HG03342 (cell line): ENCODE data around the gene SDC1.

Experiments
- ATAC-seq: cut with Tn5 transposase; IDR thresholded peaks from one replicate; pipeline ENCODE4 v1.9.1; 2021; ENCODE audit warnings: mild to moderate bottlenecking, moderate library complexity; ENCODE audit not compliant: unreplicated experiment

The SDC1 gene

DNA sequence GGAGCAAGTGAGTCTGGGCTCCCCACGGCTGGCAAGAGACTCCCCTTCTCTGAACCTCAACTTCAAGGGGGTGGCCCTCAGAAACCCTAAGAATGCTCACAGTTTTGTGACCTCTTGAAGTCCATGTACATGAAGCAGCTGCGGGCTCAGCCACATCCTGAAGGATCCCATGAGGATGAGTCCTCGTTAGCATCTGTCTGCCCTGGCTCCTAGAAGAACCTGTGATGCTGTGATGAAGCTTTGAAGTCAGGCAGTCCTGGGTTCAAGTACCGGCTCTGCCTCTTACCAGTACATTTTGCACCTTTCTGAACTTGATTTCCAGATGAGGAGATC lies 38.1 kb downstream of the SDC1 start:
- no peak for ATAC-seq

DNA sequence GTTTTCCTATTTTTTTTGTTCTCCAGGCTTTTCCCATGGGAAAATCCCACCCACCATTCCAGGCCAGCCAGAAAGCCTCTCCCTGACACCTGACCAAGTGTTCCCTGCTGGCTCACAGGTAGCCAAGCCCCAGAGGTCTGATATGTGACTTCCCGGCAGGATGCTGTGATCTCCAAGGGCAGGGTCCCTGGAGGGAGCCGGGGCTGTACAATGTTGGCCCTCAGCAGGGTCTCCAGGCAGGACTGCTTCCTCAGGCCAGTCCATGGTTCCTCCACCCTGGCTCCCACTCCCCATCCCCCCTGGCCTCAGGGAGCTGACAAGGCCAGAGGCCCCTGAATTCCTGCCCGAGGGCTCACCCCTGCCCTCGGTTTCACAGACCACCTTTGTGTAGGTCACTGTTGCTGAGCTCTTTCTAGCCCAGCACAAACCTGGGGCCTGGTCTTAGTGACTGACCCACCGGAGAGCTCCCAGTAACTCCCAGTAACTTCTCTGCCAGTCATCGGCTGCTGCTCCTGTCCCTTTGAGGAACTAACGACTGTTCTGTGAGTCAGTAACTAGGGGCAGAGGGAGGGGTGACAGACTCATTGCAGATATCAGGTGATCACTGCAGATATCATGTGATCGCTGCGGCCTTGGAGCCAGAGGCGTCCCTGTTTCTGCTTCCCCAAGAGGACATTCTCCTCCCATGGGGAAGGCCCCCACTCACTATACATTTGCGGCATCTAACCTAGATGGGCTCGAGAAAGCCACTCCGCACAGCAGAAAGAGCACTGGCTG lies 38.7 kb downstream of the SDC1 start:
- ATAC-seq = peak; percentile 62

DNA sequence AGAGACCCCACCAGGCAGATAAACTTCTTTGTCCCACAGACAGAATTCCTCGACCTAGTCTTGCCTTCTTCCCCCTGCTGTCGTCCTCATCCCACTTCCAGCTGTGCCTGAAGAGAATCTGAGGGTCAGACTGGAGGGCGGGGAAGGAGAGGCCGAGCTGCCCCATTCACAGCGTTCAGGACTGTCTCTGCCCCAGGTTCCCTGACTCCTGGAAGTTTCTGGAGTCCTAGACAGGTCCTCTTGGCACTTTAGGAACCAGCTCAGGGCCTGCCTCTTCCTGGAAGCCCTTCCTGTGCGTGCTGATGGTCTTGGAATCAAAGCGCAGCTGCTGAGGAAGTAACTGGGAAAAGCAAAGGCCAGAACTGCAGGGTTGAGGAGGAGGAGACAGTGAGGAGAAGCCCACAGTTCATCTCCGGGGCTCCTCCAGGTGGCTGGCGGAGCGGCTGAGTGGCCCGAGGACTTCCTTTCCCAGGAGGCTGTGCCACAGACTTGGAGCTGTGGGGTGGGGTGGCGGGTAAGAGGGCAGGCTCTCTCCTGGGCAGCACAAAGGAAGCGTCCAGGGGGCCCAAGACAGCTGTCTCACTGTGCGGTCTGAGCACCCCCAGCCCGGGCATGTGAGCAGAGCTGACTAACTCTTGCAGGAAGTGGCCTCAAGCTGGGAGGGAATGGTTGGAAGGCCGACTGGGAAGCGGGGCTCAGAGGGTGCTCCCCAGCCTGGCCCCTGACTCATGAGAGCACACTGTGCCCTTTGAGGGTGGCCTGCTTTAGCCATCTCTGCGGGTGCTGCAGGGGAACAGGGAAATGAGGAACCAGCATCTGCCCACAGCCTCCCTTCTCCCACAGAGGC lies 39.5 kb downstream of the SDC1 start:
- ATAC-seq = no peak

DNA sequence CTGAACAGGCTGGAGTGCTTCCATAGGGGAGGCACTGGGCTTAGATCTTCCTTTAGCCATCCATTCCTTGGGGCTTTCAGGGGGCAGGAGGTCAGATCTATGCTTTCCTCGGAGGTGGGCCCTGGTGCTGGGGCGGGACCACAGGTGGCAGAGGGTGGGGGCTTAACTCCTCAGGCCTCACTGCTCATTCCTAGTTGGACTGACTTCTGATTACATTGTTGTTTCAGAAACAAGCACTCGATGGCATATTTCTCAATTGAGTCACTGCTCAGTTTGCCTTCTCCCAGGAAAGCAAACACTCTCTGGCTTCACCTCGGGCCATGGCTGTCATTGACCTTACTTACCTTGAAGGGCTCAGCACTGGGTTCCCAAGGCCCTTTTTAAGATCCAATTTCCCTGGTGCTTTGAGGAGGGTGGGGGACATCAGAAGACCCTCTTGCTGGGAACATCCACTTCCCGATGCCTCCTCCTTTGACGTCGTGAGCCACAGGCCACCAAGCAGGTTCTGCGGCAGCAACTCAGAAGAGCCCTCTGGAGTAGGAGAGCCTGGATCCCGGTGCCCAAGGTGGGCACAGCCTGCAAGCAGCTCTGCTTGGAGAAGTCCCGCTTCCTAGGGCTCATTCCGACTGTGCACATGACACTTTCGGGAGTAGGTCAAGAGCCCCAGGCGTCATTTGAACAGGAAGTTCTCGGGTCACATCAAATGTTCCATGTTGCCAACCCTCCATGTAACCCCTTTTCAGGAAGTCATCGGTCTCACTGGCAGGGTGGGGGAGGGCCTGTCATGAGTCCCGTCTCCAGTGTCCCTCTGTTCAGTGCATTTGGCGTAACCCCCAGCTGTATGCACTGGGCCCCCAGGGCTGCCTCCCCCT lies 40.6 kb downstream of the SDC1 start:
- no peak for ATAC-seq

DNA sequence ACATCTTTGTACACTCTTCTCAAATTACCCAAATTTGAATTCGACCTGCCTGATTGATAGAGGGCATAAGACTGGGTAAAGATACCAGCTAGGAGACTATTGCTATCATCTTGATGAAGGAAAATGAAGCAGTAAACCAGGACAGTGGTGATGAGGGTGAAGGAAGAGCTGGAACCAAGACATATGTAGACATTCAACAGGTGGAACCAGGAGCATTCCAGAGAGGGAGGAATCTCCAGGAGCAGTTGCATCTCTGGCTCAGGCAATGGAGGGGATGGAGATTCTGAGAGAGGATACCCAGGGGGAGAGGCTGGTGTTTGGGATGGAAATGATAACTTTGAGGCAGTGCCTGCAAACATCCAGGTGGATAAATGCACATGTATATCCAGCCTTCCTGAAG lies 41.6 kb downstream of the SDC1 start:
- ATAC-seq = no peak

DNA sequence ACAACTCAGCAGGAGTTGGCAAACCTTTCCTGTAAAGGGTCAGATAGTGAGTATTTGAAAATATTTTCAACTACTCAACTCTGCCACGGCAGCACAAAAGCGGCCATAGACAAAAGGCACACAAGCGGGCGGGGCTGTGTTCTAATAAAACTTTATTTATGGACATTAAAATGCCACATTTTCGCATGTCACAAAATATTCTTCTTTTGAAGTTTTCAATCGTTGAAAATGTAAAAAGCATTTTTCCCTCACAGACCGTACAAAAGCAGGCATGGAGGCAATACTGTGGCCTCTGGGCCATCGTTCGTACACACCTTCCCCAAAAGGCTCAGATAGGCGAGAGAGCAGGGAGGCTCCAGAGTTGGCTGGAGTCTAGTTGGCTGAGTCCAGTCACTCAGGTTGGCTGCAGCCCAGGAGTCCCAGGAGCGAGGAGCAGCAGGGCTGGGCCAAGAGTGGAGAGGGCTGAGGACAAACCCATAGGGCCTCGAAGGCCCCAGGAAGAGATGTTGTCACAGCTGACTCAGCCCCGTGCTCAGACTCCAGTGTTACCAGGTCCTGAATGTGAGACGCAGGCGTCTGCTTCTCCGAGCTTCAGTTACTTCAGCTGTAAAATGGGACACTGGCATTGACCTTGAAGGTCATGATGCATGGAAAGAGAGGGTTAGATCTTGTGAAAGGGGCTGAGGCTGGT lies 42.5 kb downstream of the SDC1 start:
- no peak for ATAC-seq

DNA sequence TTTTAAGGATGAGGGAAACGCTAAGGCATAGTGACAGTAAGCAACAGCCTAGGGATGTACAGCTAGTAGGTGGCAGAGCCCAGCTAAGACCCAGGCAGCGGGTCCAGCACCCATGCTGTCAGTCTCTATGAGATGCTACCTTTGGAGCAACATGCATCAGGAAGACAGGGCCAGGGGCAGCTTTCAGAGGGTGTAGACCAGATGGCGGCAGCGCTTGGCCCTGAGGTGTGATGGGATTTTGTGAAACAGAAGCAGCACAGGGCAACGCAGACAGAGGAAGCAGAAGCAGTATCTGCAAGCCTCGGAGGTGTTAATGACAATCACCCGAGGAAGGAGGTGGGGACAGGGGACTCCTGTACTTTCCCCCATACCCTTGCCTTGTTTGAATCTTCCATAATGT lies 43.2 kb downstream of the SDC1 start:
- no peak for ATAC-seq

DNA sequence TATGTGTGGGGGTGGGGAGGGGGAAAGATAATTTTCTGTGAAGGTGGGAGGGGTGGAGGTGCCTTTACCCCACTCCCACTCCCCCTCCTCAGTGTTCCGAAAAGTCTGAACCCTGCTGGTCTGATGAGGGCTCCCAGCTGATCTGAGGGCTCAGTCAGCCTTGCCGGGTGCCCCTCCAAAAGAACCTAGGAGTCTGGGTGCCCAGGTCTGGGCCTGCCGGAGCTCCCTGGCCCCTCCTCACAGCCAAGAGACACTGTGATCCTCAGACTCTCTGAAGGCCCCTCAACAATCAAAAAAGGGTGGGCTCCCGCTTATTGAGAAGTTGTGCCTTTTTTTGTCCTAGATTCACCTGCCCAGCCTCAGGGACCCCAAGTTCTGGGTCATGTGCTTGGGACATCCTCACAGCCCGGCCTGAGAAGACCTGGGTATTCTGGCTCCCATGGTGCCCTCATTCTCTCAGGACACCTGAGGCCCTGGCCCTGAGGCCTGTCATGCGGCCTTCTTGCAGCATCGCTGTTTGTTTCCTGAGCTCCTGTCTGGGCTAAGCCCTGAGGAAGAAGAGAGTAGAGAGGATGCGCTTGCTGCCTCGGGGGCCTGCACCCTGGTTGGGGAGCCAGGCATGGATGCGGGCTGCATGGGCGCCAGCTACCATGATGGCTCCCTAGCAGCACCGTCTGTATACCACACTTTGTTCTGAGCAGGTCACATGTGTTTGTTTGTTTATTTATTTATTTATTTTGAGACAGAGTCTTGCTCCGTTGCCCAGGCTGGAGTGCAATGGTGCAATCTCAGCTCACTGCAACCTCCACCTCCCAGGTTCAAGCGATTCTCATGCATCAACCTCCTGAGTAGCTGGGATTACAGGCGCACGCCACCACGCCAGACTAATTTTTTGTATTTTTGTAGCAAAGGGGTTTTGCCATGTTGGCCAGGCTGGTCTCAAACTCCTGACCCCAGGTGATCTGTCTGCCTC lies 44.0 kb downstream of the SDC1 start:
- no peak for ATAC-seq

DNA sequence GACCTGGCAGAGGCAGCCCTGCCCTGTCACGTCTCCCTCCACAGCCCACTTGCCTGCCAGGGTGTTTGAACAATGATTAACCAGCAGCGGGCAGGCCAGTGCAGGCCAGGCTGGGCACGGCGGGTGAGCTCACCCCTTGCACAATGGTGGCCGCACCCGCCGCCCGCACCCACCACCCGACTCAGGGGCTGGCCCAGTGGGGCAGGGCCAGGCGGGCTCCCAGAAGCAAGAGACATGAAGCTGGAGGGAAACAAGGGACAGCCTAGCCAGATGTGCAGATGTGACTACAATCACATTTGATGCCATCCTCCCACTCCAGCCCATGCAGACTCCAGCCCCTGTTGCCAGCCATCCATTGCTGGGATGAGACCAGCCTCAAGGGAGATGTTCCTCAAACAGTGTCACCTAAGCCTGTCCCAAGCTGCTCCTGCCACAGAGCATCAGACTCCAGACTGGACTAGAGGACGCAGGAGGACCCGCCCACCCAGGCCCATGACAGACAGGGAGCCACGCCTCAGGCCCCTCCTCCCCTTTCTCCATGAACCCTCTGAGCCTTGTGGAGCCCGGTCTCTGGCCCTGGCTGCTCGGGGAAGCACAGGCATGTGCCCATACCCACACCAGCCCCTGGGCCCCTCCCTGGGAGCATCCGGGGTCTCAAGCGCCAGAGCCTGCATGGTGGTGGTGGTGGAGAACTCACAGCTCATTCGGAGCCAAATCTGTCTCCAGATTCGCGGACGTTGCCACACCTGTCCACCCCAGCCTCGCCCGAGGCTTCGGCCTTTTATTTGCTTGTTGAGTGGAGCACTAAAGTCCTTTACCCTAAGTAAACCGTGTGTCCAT lies 45.0 kb downstream of the SDC1 start:
- ATAC-seq = no peak

DNA sequence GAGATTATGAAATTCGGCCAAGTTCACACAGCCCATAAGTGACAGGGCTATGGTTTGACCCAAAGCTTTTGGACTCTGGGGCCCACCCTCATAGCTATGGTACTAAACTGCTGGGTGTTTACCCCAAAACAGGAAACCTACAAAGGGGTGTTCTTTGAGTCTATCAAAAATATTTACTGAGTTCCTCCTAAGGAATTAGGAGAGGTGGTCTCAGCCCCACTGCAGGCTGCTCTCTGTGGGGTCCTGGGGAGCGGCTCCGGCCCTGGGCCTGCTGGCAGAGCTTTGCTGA lies 45.5 kb downstream of the SDC1 start:
- no peak for ATAC-seq

DNA sequence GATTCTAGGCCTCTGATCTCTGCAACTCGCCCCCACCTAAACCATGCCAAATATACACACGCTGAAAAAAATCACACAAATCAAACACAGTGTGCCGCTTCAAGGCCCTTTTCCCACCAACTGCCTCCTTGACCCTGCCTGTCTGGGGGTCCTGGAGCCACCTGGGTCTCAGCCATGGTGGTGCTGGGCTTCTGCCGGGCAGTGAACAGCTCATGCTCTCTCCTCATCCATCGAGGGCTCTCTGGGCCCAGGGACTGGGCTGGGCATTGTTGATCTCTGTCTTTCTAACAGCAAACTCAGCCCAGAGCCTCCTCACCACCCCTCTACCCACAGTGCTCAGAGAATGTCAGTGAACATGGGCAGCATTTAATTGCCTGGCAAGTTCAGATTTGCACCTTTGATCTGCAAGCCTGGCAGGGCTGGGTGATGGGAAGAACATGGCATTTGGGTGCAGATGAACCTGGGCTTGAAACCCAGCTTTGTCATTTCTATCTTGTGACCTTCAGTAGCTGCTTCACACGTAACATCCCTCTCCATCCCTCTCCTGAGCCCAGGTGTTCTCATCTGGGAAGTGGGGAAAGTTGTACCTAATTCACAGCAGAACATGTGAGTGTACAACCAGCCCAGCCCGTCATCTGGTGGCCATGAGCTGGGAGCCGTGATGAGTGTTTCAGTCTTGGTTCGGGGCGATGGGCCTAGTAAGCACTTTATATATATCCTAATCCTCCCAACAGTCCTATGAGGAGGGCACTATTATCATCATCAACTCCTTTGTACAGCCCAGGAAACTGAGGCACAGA lies 46.1 kb downstream of the SDC1 start:
- ATAC-seq = no peak

DNA sequence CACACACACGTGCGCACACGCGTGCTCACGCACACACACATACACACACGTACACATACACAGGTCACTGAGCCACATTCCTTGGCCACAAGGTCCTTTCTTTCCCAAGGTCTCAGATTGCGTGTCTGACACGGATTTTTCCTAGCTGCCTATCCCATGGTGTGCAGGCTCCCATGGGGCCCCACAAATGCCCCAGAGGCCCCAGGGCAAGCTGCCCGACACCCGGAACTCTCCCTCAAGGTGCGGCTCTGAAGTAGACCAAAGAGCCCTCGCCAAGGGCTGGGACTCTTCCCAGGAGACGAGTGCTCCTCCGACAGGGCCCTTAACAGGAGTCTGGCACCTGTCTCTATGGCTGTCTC lies 46.7 kb downstream of the SDC1 start:
- no peak for ATAC-seq

DNA sequence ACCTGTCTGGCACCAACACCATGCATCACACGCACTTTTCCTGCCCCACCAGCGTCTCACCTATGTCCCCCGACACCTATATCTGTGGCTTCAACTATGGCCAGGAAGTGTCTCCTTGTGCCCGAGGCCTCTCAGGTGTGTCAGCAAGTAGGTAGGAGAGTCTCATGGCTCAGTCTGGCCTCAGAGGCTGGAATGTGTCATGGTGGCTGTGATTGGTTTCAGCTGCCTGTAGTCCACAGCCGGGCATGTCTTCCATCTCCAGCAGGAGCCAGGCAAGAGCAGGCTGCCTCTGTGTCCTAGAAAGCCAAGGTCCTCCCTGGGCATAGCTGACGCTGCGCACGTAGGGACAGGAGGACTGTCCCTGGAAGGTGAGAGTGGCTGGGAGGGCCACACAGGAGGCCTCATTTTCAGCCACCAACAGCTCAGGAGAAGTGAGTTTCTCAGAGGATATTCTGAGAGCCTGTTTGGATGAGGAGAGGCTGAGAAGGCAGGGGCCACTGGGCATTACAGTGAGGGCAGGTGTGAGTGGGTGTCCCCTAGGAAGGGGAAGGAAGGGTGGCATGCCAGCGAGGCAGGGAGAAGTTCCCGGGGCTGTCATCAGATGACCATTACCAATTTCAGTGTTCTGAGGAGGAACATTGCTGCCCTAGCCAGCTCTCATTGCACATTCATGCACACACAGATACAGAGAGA lies 47.2 kb downstream of the SDC1 start:
- no peak for ATAC-seq

DNA sequence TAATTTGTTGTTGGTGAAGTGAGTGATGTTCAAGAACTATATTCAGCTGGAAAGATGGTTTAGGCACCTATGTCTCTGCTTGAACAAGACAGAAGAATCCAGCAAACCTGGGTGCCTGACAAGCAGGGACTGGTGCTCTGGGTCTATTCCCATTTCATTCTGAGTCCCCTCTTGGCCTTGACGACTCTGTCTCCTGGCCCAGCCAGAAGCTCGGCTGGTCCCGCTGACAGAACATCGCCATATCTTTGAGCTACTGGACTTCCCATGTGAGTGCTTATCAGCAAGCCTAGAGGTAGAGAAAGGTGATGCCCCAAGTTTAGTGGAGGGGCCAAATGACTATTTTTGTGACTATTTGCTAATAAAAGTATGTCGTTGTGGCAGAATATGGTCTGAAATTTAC lies 48.2 kb downstream of the SDC1 start:
- no peak for ATAC-seq

DNA sequence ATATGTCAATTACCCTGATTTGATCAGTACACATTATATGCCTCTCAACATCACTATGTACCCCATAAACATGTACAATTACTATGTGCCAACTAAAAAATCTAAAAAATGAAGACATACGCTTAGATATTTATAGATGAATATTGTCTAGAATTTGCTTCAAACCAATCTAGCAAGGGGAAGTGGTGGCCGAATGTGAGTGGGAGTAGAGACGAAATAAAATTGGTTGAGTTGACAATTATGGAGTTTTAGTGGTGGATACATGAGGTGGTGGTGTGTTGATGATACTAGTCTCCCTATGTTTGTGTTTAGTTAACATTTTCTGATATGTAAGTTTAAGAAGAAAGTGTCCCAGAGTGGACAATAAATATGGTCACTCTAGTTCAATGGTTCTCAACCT lies 49.0 kb downstream of the SDC1 start:
- ATAC-seq = no peak

DNA sequence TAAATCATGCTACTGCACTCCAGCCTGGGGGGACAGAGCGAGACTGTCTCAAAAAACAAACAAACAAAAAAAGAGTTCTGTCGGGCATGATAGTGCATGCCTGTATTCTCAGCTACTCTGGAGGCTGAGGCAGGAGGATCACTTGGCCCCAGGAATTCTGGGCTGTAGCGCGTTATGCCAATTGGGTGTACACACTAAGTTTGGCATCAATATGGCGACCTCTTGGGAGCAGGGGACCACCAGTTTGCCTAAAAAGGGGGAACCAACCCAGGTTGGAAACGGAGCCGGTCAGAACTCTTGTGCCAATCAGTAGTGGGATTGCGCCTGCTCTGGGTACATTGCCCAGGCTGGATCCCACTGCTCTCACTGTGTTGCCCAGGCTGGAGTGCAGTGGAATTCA lies 49.7 kb downstream of the SDC1 start:
- no peak for ATAC-seq

DNA sequence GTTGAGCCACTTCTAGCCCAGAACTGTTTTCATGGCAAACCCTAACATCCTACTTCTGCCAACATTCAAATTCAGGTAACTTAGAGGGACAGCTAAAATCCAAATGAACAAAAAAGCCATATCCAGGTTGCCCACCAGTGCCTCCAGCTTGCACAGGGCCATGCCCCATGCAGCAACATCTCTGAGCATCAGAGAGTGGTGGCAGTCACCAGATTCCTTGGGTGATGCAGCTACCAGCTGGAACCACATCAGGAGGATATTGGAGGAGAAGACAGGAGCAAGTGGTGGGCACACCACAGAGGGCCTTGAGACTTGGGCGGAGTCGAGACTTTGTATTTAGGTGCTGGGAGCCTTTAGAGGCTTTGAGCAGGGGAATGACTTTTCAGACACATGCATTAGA lies 50.5 kb downstream of the SDC1 start:
- ATAC-seq = no peak
